Mesothelial cell of epicardium (in vitro differentiated cells): ENCODE measurements around the gene TMEM14C. TPM values are rescaled to one million over a fixed set of nuclear protein-coding genes. Genes with fewer than 3 reads are reported as not detected.

Source experiments
- DNase-seq, 2 experiments: peaks; one replicate each; pipeline ENCODE4 v3.0.0; 2021; ENCODE audit warnings: low spot score in 2 of 2; ENCODE audit not compliant: unreplicated experiment in 2 of 2
- H3K27ac Mint-ChIP-seq: 2 replicates; pipeline ENCODE4 v1.8.0; 2021; ENCODE audit warnings: mixed read lengths
- H3K27me3 Mint-ChIP-seq: 2 replicates; pipeline ENCODE4 v1.8.0; 2021; ENCODE audit warnings: low read depth, mixed read lengths
- H3K36me3 Mint-ChIP-seq: 2 replicates; pipeline ENCODE4 v1.8.0; 2021; ENCODE audit warnings: mixed read lengths
- H3K4me1 Mint-ChIP-seq: 2 replicates; pipeline ENCODE4 v1.8.0; 2021; ENCODE audit warnings: mixed read lengths
- H3K4me3 Mint-ChIP-seq: 2 replicates; pipeline ENCODE4 v1.8.0; 2021; ENCODE audit warnings: mild to moderate bottlenecking, moderate library complexity, mixed read lengths
- H3K9me3 Mint-ChIP-seq: 2 replicates; pipeline ENCODE4 v1.8.0; 2021; ENCODE audit warnings: mixed read lengths
- total RNA-seq: library from RNA; stranded (reverse); gene quantifications from 3 replicates; pipeline ENCODE4 v1.2.1, GENCODE V29; 2021
- TF ChIP-seq, protein P1 (sequence below): fragments of 200-600 bp; sonication (generic); IDR thresholded peaks from one replicate; pipeline ENCODE4 v1.5.0; 2021; ENCODE audit warnings: antibody characterized with exemption; ENCODE audit not compliant: unreplicated experiment

Gene TMEM14C
- 74.4 to 78.9 TPM (median 75.7 TPM) in 3 replicates for total RNA-seq

DNA sequence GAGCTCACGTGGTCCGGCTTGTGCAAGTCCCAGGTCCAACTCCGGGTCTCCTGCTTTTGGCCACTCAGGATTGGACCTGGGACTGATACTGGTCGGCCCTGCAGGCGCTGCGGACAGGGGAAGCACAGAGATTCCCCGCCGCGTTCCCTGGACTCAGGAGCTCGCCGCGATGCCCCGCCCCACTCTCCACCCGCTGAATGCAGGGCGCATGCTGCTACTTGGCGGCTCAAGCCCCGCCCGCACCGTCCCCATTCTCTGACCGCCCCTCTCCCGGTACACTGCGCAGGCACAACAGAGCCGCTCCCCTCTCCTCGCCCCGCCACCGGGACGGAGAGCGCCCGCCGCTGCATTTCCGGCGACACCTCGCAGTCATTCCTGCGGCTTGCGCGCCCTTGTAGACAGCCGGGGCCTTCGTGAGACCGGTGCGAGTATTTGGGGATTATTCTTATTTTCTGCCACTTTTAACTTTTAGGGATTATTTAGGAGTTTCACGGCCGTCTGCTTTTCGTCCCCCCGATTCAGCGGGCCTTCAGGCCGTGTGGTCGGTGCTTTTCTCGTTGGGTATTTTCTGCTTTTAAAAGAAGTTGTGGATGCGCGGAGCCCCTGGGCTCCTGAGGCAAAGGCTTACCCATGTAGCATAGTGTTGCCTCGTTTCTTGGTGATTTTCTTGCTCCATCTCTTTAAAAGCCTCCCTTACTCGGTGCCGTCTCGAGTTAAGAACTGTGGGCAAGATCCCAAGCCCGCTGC is at the start of gene TMEM14C:
Gene TMEM14C, plus strand, starts transcription at position 251 of the 747 bp plus-strand sequence. CDS start 1,544 bp downstream, outside the sequence.
- peak within 1 kb of the TSS; percentile 99 for H3K27ac Mint-ChIP-seq
- peak within 1 kb of the TSS; percentile 97 for H3K4me3 Mint-ChIP-seq

DNA sequence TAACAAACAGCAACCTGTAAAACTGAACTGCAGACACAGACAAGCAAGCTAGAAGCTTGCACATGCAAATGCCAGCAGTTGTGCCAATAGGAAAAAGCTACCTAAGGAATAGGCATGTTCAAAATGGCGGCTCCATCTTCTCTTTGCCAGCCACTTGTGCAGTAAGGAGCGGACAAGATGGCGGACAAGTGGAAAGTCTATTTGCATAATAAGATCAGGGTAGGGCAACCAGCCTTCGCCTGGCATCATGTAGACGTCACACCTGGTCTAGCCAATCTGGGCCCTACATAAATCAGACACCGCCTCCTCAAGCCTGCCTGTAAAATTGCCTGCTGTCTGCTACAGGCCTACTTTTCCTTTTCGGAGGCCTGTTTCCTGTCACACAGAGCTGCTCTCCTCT is 46.5 kb upstream of the TMEM14C start:
- H3K36me3 Mint-ChIP-seq: no peaks in the 10 kb centered on the region
- TF ChIP-seq, protein P1, sequence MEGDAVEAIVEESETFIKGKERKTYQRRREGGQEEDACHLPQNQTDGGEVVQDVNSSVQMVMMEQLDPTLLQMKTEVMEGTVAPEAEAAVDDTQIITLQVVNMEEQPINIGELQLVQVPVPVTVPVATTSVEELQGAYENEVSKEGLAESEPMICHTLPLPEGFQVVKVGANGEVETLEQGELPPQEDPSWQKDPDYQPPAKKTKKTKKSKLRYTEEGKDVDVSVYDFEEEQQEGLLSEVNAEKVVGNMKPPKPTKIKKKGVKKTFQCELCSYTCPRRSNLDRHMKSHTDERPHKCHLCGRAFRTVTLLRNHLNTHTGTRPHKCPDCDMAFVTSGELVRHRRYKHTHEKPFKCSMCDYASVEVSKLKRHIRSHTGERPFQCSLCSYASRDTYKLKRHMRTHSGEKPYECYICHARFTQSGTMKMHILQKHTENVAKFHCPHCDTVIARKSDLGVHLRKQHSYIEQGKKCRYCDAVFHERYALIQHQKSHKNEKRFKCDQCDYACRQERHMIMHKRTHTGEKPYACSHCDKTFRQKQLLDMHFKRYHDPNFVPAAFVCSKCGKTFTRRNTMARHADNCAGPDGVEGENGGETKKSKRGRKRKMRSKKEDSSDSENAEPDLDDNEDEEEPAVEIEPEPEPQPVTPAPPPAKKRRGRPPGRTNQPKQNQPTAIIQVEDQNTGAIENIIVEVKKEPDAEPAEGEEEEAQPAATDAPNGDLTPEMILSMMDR: no peak

More for the DNA sequence above, at the start of gene TMEM14C:
- H3K36me3 Mint-ChIP-seq: peaks cover 10% of the 10 kb centered on the region
- H3K9me3 Mint-ChIP-seq: peaks cover 4% of the 10 kb centered on the region
- TF ChIP-seq, protein P1: no peak
- H3K4me1 Mint-ChIP-seq: peaks cover 28% of the 10 kb centered on the region
- DNase-seq: peak; percentile 93 to 96
- H3K27me3 Mint-ChIP-seq: no peaks in the 10 kb centered on the region

DNA sequence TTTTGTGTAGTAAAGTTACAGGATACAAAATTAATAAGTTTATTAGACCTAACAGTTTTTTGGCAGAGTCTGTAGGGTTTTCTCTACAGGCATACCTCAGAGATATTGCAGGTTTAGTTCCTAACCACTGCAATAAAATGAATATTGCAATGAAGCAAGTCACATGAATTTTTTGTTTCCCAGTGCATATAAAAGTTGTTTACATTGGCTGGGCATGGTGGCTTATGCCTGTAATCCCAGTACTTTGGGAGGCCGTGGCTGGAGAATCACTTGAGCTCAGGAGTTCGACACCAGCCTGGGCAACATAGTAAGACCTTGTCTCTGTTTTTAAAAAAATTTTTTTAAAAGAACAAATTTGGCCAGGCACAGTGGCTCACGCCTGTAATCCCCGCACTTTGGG is 44.4 kb upstream of the TMEM14C start:
- H3K27me3 Mint-ChIP-seq: peaks cover 2% of the 10 kb centered on the region
- H3K9me3 Mint-ChIP-seq: peaks cover 15% of the 10 kb centered on the region

More for the DNA sequence above, 46.5 kb upstream of the TMEM14C start:
- peaks cover 7% of the 10 kb centered on the region for H3K9me3 Mint-ChIP-seq
- no peak for DNase-seq
- no peak overlapping the region for H3K4me3 Mint-ChIP-seq
- no peak overlapping the region for H3K27ac Mint-ChIP-seq
- no peaks in the 10 kb centered on the region for H3K4me1 Mint-ChIP-seq
- H3K27me3 Mint-ChIP-seq: peaks cover 2% of the 10 kb centered on the region

DNA sequence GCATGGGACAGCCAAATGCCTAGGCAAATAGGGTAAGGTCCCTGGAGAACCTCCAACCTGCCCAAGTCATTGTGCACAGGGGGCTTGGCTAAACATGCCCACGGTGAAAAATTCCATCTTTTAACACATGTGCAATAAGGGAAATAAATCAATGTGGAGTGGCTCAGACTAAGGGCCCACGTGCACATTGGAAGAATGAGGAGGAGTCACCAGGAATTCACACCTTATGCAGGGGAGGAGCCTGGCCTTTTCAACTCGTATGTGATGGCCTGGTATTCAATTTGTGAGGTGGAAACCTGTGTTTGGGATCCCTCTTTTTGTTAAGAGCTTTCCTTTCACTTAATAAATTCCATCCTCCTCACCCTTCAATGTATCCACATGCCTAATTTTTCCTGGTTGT is 41.1 kb upstream of the TMEM14C start:
- DNase-seq: no peak
- TF ChIP-seq, protein P1: no peak
- Mint-ChIP-seq H3K27me3 (peaks cover 22% of the 10 kb centered on the region), H3K27ac (no peak overlapping the region), H3K4me3 (no peak overlapping the region), H3K36me3 (no peaks in the 10 kb centered on the region), H3K4me1 (no peaks in the 10 kb centered on the region), H3K9me3 (peaks cover 8% of the 10 kb centered on the region)

More for the DNA sequence above, 44.4 kb upstream of the TMEM14C start:
- H3K4me1 Mint-ChIP-seq: no peaks in the 10 kb centered on the region
- no peak overlapping the region for H3K4me3 Mint-ChIP-seq
- TF ChIP-seq, protein P1: no peak
- H3K36me3 Mint-ChIP-seq: no peaks in the 10 kb centered on the region
- H3K27ac Mint-ChIP-seq: no peak overlapping the region
- no peak for DNase-seq

DNA sequence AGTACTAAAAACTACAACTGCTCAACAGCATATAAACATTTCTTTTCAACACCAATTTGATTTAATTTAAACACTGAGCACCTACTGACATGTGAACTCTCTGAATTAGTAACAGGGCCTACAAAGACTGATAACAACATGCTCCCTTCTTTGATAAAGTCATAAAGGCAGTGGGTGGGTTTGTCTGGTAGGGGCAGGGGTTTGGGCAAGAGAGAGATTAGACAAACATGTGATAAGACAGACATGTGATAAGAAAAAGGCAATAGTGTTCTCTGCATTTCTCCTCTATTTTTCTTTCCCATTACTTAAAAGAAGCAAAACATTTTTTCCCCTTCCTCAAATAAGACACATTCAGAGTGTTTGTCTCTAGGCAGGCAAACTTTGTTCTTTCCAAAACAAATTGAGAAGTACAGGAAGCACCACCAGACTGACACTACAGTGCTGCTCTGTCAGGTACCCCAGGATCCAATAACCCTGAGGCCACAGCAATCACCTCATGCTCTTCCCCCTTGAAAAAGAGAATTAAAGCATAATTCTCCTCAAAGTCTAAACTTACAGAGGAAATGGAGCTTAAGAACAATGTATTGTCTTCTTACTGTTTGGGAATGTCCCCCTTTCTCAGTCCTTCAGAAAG is 40.4 kb upstream of the TMEM14C start:
- H3K27ac Mint-ChIP-seq: no peak overlapping the region
- H3K4me3 Mint-ChIP-seq: no peak overlapping the region
- peaks cover 8% of the 10 kb centered on the region for H3K9me3 Mint-ChIP-seq
- no peaks in the 10 kb centered on the region for H3K4me1 Mint-ChIP-seq
- no peak for DNase-seq
- H3K27me3 Mint-ChIP-seq: peaks cover 27% of the 10 kb centered on the region
- TF ChIP-seq, protein P1: no peak
- H3K36me3 Mint-ChIP-seq: no peaks in the 10 kb centered on the region
